ENCODE measurements around the gene MARCO.

DNA sequence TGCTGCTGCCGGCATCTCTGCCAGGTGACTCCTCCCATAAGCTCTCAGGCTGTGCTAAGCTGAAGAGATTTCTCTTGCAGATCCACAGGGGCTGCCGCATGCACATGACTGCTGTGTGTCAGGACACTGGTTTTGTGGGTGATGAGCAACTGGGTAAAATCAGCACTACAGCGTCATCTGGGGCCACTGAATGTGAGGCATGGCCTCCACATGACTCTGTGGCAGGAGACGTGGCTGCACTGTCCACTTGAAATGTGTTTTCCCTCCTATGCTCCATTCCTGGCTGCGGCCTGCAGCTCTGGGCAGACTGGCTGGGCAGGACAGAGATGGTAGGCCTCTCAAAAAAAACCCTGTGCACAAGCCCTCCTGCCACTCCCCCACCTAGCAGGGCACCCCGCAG lies 63.6 kb downstream of the MARCO start:
- TF ChIP-seq EZH2 (IDR thresholded peaks at IDR 0.05), result no peak
- TF ChIP-seq POLR2AphosphoS5 (IDR thresholded peaks at IDR 0.05; ENCODE audit: borderline replicate concordance, low read depth, low read length), result no peak

Data from SK-N-MC (cell line).